A673 (cell line): ENCODE results near the gene GPC6. TPM values are rescaled to one million over a fixed set of nuclear protein-coding genes. Genes with fewer than 3 reads are reported as not detected.

Source experiments
- BruUV-seq: library from RNA; stranded (reverse); fragments of 400-500 nt; replicated peaks from 2 replicates; lab custom pipeline; 2021; lab: Mats Ljungman, UMichigan
- CTCF ChIA-PET: fragments of 300-600 bp; sonication (Branson Sonifier 250); formaldehyde crosslinking; loops from one replicate; lab custom pipeline; 2022; ENCODE audit warnings: antibody characterized with exemption; lab: Charles Lee
- POLR2A ChIA-PET: fragments of 300-600 bp; sonication (Branson Sonifier 250); formaldehyde crosslinking; loops from one replicate; lab custom pipeline; 2022; ENCODE audit warnings: antibody characterized with exemption; ENCODE audit not compliant: low non-redundant PET; lab: Charles Lee
- DNase-seq: peaks from one replicate; pipeline ENCODE4 v3.0.0-alpha.2; 2015; ENCODE audit warnings: low spot score
- H3K27ac ChIP-seq: fragments of 200-600 bp; sonication (generic); 2 replicates; pipeline ENCODE4 v1.5.1; 2016; ENCODE audit warnings: mixed run types, low read depth, mild to moderate bottlenecking, mixed read lengths, antibody characterized with exemption, low read length; ENCODE audit not compliant: poor library complexity, severe bottlenecking
- H3K27me3 ChIP-seq: fragments of 200-600 bp; sonication (generic); replicated peaks from 2 replicates; pipeline ENCODE4 v1.6.1; 2017; ENCODE audit warnings: mixed run types, low read depth, mild to moderate bottlenecking, mixed read lengths, antibody characterized with exemption, low read length; ENCODE audit not compliant: insufficient read depth, poor library complexity
- H3K36me3 ChIP-seq: fragments of 200-600 bp; sonication (generic); 2 replicates; pipeline ENCODE4 v1.6.1; 2016; ENCODE audit warnings: mixed run types, mild to moderate bottlenecking, mixed read lengths, antibody characterized with exemption, low read length; ENCODE audit not compliant: insufficient read depth, poor library complexity, severe bottlenecking
- H3K4me1 ChIP-seq: fragments of 200-600 bp; sonication (generic); 2 replicates; pipeline ENCODE4 v1.6.1; 2017; ENCODE audit warnings: mixed run types, mild to moderate bottlenecking, mixed read lengths, antibody characterized with exemption, low read length; ENCODE audit not compliant: insufficient read depth, poor library complexity, severe bottlenecking
- H3K4me3 ChIP-seq: fragments of 200-600 bp; sonication (generic); 2 replicates; pipeline ENCODE4 v1.5.1; 2016; ENCODE audit warnings: low read depth, mixed run types, mild to moderate bottlenecking, mixed read lengths, low read length; ENCODE audit not compliant: poor library complexity, severe bottlenecking
- H3K9me3 ChIP-seq: fragments of 200-600 bp; sonication (generic); 2 replicates; pipeline ENCODE4 v1.6.1; 2016; ENCODE audit warnings: mixed run types, low read depth, mild to moderate bottlenecking, mixed read lengths, antibody characterized with exemption, low read length; ENCODE audit not compliant: poor library complexity, severe bottlenecking
- EZH2 ChIP-seq: fragments of 200-600 bp; sonication (generic); IDR thresholded peaks from 2 replicates; pipeline ENCODE4 v1.6.1; 2017; ENCODE audit warnings: borderline replicate concordance, low read depth, mild to moderate bottlenecking, mixed read lengths, antibody characterized with exemption, low read length; ENCODE audit not compliant: poor library complexity, severe bottlenecking
- intact Hi-C: fragments of 100-400 bp; cut with micrococcal nuclease; formaldehyde crosslinking; loops from one replicate; pipeline ENCODE4 v1.10.0; 2022; ENCODE audit not compliant: unreplicated experiment
- total RNA-seq: library from RNA; stranded (reverse); gene quantifications from 2 replicates; pipeline ENCODE4 v1.2.3, GENCODE V29; 2021
- TF ChIP-seq, protein P1 (sequence below): fragments of 300-800, 200-600 bp; sonication (generic); conservative IDR thresholded peaks from 2 replicates; pipeline ENCODE4 v1.5.1; 2017; ENCODE audit warnings: low read depth, mild to moderate bottlenecking, antibody characterized with exemption, low read length, moderate library complexity, mixed read lengths

Gene GPC6
- total RNA-seq, 1 experiment from 2014 or later = 23.3 TPM

DNA sequence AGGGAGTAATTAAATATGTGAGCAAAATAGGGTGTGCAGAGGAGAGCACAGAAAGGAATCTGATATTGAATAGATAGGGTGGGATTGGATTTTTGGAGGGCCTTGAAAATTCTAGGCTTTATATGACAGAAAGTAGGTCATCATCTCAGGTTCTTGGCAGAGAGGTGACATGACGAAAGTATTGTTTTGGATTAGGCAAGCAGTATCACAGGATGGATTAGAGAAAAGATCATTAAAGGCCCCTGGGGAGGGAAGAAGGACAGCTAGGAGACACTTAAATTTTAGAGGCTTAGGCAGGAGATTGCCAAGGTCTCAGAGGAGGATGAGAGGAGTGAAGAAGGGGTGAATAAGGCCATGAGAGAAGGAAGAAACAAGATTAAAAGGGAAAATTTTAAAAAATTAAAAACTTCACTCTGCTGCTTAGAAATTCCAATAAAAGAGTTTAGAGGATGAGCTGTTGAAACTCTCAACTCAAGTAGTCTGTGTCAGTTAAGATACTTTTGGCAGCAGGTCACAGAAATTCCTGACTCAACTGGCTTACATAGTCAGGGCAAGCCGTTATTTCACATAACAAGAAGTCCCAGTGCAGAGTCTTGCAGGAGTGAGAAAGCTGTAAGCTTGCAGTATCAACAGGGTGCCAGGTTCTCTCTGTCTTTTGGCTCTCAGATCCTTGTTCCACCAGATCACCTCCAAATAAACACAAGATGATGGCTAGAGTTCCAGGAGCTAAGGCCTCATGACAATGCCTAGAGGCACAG, 8.8 kb downstream of the GPC6 start:
- H3K27ac ChIP-seq = peak overlapping the region; percentile 43
- ChIA-PET CTCF (interaction anchor here (0.6 to 0.7 kb wide), 2 partner anchors 16 to 1136 kb away, joined by 3 read pairs; no protein-coding TSS in a partner anchor), POLR2A (interaction anchor here (0.6 kb wide), 1 partner anchor 1206 kb away, joined by 3 read pairs; no protein-coding TSS in a partner anchor)
- intact Hi-C loops = no loop called here
- DNase-seq = peak; percentile 86
- BruUV-seq = no TSS peak
- H3K4me1 ChIP-seq = peaks cover 56% of the 10 kb centered on the region
- H3K4me3 ChIP-seq = no peak overlapping the region
- H3K27me3 ChIP-seq = no peaks in the 10 kb centered on the region
- no peak for TF ChIP-seq EZH2
- TF ChIP-seq, protein P1, sequence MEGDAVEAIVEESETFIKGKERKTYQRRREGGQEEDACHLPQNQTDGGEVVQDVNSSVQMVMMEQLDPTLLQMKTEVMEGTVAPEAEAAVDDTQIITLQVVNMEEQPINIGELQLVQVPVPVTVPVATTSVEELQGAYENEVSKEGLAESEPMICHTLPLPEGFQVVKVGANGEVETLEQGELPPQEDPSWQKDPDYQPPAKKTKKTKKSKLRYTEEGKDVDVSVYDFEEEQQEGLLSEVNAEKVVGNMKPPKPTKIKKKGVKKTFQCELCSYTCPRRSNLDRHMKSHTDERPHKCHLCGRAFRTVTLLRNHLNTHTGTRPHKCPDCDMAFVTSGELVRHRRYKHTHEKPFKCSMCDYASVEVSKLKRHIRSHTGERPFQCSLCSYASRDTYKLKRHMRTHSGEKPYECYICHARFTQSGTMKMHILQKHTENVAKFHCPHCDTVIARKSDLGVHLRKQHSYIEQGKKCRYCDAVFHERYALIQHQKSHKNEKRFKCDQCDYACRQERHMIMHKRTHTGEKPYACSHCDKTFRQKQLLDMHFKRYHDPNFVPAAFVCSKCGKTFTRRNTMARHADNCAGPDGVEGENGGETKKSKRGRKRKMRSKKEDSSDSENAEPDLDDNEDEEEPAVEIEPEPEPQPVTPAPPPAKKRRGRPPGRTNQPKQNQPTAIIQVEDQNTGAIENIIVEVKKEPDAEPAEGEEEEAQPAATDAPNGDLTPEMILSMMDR = no peak
- H3K36me3 ChIP-seq = no peaks in the 10 kb centered on the region
- H3K9me3 ChIP-seq = peaks cover 17% of the 10 kb centered on the region

DNA sequence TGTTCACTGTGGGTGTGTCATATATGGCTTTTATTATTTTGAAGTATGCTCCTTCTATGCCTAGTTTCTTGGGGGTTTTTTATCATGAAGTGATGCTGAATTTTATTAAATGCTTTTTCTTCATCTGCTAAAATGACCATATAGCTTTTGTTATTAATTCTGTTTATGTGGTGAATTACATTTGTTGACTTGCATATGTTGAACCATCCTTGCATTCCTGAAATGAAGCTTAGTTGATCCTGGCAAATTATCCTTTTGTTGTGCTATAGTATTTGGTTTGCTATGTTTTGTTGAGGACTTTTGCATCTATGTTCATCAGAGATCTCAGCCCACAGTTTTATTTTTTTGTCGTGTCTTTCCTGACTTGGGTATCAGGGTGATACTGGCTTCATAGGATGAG, 12.1 kb downstream of the GPC6 start:
- intact Hi-C loops = no loop called here
- DNase-seq = no peak
- TF ChIP-seq, protein P1 = no peak
- TF ChIP-seq EZH2 = no peak
- BruUV-seq = no TSS peak
- no peaks in the 10 kb centered on the region for H3K36me3 ChIP-seq
- H3K4me3 ChIP-seq = no peak overlapping the region
- H3K27me3 ChIP-seq = no peaks in the 10 kb centered on the region
- ChIA-PET POLR2A (no interaction called here), CTCF (no interaction called here)
- no peak overlapping the region for H3K27ac ChIP-seq
- H3K4me1 ChIP-seq = peaks cover 27% of the 10 kb centered on the region
- H3K9me3 ChIP-seq = peaks cover 20% of the 10 kb centered on the region

DNA sequence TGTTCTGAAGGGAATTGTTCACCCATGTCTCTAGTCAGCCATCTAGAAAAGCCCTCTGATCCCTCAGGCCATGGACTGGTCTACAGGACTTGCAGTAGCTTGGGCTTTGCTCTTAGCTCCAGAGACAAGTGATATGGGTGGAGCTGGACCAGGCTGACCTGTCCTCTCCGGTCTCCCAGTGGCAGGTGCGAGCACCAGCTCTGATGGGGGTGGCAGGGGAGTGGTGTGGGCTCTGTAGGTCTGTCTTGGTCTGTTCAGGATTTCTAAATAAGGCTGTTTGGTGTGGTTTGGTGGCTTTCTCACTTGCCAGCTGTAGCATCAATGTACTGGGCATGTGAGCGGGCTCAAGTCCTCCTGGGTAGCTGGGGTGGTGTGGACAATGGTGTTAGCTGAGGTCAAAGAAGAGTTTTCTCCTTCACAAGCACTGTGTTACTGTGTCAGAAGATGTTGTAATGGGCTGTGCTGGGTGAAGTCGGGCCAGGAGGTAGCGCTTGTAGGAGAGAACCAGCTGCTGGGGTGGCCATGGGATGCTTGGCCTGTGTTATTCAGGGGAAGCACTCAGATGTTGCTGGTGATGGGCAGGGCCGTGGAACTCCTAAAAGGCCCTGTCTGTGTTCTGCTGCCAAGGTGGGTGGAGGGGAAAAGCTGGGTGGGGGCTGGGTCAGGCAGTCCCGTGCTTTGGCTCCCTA, 16.9 kb downstream of the GPC6 start:
- peaks cover 43% of the 10 kb centered on the region for H3K4me1 ChIP-seq
- no peak for DNase-seq
- no peaks in the 10 kb centered on the region for H3K36me3 ChIP-seq
- BruUV-seq = no TSS peak
- peak overlapping the region; percentile 74 for H3K27ac ChIP-seq
- intact Hi-C loops = loop anchor here (10.0 kb wide), 1 partner anchor 951 kb away; no protein-coding TSS in a partner anchor
- TF ChIP-seq EZH2 = no peak
- TF ChIP-seq, protein P1 = no peak
- no peak overlapping the region for H3K4me3 ChIP-seq
- CTCF ChIA-PET = interaction anchor here (1.0 kb wide), 1 partner anchor 9 kb away, joined by 3 read pairs; no protein-coding TSS in a partner anchor
- POLR2A ChIA-PET = no interaction called here
- H3K27me3 ChIP-seq = no peaks in the 10 kb centered on the region
- H3K9me3 ChIP-seq = peaks cover 17% of the 10 kb centered on the region
